ENCODE results near the gene ZNF487.
A peak's percentile ranks its signal among the peaks of the same experiment; 100 is the strongest.
"Not testable (repeated sequence)": the region's sequence is repeated elsewhere in the genome, so short reads cannot be mapped to it uniquely, and the experiment has no call there.

Gene ZNF487

GRCh38 chr10:43436291-43437140 is at the start of gene ZNF487:
ZNF487 (plus strand) TSS chr10:43437111; CDS start chr10:43475814, 38,703 bp downstream.
- peak; percentile 61 to 62 for DNase-seq (ENCODE audit: low read depth in 2 of 2)

GRCh38 chr10:43387678-43388032 is 49.3 kb upstream of the ZNF487 start:
- DNase-seq (ENCODE audit: low read depth in 2 of 2) = no peak

GRCh38 chr10:43389867-43390266 is 47.0 kb upstream of the ZNF487 start:
- no peak for DNase-seq (ENCODE audit: low read depth in 2 of 2)

GRCh38 chr10:43390333-43390732 is 46.6 kb upstream of the ZNF487 start:
- DNase-seq (ENCODE audit: low read depth in 2 of 2) = no peak

- DNase-seq (ENCODE audit: low read depth in 2 of 2) = no peak
These were observed 46.2 kb upstream of the ZNF487 start for GRCh38 chr10:43390759-43391158.

- no peak for DNase-seq (ENCODE audit: low read depth in 2 of 2)
These were observed 45.4 kb upstream of the ZNF487 start for GRCh38 chr10:43391496-43391895.

- no peak for DNase-seq (ENCODE audit: low read depth in 2 of 2)
These were observed 44.2 kb upstream of the ZNF487 start for GRCh38 chr10:43392748-43393147.

- DNase-seq (ENCODE audit: low read depth in 2 of 2) = not testable (repeated sequence)
These were observed 43.7 kb upstream of the ZNF487 start for GRCh38 chr10:43393186-43393585.

GRCh38 chr10:43393606-43394360 is 43.1 kb upstream of the ZNF487 start:
- no peak for DNase-seq (ENCODE audit: low read depth in 2 of 2)

- no peak for DNase-seq (ENCODE audit: low read depth in 2 of 2)
These were observed 42.0 kb upstream of the ZNF487 start for GRCh38 chr10:43394868-43395267.

- no peak for DNase-seq (ENCODE audit: low read depth in 2 of 2)
These were observed 41.3 kb upstream of the ZNF487 start for GRCh38 chr10:43395571-43396060.

- peak in 1 of 2 donors; percentile 47 for DNase-seq (ENCODE audit: low read depth in 2 of 2)
These were observed 40.6 kb upstream of the ZNF487 start for GRCh38 chr10:43396061-43396927.

- peak in 1 of 2 donors; percentile 48 for DNase-seq (ENCODE audit: low read depth in 2 of 2)
These were observed 39.8 kb upstream of the ZNF487 start for GRCh38 chr10:43396928-43397624.

- DNase-seq (ENCODE audit: low read depth in 2 of 2) = no peak
These were observed 38.0 kb upstream of the ZNF487 start for GRCh38 chr10:43398939-43399319.

GRCh38 chr10:43399320-43400310 is 37.3 kb upstream of the ZNF487 start:
- no peak for DNase-seq (ENCODE audit: low read depth in 2 of 2)

- DNase-seq (ENCODE audit: low read depth in 2 of 2) = no peak
These were observed 35.3 kb upstream of the ZNF487 start for GRCh38 chr10:43401627-43402026.

GRCh38 chr10:43402176-43402575 is 34.7 kb upstream of the ZNF487 start:
- no peak for DNase-seq (ENCODE audit: low read depth in 2 of 2)

- DNase-seq (ENCODE audit: low read depth in 2 of 2) = no peak
These were observed 33.9 kb upstream of the ZNF487 start for GRCh38 chr10:43402880-43403452.

GRCh38 chr10:43403911-43404703 is 32.8 kb upstream of the ZNF487 start:
- DNase-seq (ENCODE audit: low read depth in 2 of 2) = no peak

All from stimulated activated CD4-positive, alpha-beta T cell treated with anti-CD3 and anti-CD28 coated beads, Interleukin-1b, Interleukin-23, amount 100 ng/mL, for 1 hour (primary cell).